Hippocampal formation (tissue), 2 donors: ENCODE measurements around the gene GDNF.

Experiments
- DNase-seq, 2 donors: peaks; one replicate each; lab custom pipeline; 2025; lab: John Stamatoyannopoulos, UW

The GDNF gene

GRCh38 chr5:37846786-37847310 is 7.0 kb upstream of the GDNF start:
- DNase-seq: no peak

DNA sequence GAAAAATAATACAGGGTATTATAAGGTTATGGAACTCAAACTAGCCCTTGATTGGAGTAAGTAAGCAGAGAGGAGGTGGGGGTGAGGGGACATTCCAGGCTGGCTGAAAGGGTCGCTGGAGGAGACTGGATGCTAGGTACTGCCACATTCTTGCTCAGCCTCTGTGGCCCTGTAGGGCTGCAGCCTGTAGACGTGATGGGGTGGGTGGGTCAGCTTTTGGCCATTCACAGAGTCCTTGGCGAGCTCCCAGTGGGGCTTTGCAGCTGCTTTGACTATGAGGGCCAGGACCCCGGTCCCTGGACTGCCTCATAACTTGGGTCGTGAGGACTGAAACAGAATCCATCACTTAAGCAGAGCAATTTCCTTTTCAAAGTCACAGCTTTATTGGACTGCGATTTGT is 4.2 kb upstream of the GDNF start:
- no peak for DNase-seq

DNA sequence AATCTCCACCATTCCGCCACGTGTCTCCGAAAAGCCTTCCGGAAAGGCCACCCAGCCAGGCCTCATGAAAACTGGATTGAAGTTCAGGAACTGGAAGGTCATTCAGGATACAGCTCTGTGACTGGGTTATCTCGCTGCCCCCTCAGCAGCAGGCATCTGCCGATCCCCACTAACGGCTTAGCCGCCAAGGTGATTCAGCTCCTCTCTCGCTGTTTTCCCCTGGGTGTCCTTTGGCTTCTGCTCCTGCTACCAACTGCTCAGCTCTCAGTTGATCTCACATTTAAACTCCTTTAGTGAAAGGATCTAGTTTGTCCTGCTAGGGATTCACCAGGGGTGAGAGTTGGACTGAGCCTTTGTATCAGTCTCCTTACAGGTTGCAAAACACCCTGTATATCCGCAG is 2.2 kb upstream of the GDNF start:
- no peak for DNase-seq

DNA sequence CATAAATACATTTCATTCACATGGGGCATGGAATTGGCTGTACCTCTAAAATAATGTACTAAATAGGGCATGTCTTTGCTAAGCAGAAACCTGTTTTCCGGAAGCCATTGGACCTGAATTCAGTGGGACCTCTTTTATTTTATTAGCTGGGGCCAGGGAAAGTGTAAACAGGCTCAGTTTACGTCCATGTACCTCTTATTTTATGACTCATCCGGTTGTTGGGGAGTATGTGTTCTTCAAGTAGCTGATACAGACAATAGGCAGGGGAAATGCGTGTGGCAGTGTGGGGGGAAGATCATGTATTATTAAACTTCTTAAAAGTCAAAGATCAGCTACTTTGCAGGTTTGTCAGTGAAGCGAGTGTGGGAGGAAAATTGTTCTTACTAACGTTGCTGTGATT is 1.4 kb upstream of the GDNF start:
- no peak for DNase-seq

DNA sequence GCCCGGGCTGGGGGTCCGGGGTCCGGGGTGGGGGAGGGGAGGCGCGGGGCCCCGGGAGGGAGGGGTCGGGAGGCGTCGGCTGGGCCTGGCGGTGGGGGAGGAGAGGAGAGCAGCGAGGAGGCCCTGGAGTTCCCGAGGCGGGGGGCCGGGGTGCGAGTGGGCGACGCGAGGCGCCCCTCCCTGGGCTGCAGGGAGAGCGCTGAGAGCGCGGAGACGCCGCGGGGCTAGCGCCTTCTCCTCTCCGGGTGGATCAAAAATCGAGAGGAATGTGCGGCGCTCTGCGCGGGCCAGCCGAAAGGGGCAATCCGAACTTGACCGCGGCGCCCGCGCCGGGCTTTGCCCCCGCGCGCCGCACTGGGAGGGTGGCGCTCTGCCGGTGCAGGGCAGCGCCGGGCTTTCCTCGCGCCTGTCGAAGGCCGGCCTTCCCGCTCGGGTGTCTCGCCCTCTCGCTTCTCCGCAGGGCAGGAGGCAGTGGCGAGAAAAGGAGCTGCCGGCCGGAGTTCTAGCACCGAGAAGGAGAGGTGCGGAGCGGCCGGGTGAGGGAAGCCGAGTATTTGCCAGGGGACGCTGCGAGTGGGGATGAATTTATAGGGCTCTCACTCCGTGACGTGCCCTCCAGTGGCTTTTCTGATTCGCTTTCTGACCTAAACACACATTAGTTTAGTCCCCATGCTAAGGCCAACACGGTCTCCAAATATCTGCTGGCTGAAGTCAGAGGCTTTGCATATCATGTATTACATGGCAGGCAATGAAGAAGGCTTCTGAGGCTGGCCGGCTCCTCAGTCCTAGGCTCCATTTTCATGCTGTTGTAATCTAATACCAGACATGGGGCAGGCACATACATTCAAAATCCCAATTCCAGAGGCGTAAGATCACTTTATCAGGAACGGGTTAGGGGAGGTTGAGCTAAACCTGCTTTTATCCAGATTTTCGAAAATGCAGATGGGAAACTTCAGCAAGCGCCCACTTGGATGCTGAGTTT is 503 bp upstream of the GDNF start:
- DNase-seq: peak in 1 of 2 donors; percentile 47

DNA sequence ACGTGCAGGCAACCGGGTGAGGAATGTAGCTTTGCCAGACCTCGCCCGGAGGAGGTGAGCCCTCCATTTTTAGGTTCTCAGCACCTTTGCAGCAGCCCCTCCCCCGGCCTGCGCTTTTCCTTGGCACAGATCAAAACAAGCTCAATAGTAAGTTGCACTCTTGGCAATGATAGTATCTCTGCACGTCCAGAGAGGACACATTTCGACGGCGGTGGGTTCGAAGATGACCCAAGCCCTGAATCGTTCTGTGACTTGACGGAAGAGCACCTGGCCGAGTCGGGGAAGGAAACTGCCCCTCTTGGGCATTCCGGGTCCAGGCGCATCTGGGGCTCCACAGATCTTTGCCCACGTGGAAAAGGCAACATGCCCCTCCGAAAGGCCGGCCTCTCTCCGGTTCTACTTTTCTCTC is 904 bp downstream of the GDNF start:
- no peak for DNase-seq

- DNase-seq: peak; percentile 43 to 45
These were observed 1.5 kb downstream of the GDNF start for GRCh38 chr5:37838152-37838932.

GRCh38 chr5:37837414-37838032 is 2.3 kb downstream of the GDNF start:
- DNase-seq: peak; percentile 66 to 69

DNA sequence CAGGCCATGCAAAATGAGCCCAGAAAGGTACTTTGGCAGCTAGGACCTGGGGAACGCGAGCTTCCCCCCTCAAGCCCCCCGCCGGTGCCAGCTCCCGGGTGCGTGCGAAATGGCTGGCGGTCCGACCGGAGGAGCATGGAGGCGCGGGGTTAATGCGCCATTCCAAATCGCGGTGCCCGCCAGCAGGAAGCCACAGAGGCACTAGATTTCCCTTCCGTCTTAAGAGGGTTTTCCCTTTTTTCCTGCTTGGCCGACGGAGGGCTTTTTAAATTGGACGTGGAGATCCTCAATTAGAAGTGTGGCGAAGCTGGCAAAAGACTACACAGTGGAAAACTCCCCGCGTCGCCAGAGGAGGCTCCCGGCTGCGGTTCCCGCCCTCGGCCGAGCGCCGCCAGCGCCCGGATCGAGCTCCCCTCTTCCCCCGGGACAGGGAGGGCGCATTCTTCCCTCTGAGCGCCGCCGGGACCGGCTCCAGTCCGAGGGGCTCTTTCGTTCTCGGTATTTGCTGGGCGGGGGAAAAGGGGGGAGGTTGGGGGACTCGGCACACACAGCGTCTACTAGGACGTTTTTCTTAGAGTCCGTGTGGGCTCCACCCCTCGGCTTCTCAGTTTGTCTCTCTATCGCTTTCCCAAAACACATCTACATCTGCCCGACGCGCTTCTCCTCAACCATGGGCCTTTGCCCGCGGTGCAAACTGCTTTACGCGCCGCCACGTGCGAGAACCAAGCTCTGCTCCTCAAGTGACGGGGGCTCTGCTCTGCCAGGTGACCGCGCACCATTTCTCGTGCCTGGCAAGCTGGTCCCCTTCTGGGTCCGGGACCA is 3.0 kb downstream of the GDNF start:
- peak; percentile 13 to 26 for DNase-seq

GRCh38 chr5:37836235-37836591 is 3.6 kb downstream of the GDNF start:
- no peak for DNase-seq

- no peak for DNase-seq
These were observed 4.4 kb downstream of the GDNF start for GRCh38 chr5:37835380-37835973.

DNA sequence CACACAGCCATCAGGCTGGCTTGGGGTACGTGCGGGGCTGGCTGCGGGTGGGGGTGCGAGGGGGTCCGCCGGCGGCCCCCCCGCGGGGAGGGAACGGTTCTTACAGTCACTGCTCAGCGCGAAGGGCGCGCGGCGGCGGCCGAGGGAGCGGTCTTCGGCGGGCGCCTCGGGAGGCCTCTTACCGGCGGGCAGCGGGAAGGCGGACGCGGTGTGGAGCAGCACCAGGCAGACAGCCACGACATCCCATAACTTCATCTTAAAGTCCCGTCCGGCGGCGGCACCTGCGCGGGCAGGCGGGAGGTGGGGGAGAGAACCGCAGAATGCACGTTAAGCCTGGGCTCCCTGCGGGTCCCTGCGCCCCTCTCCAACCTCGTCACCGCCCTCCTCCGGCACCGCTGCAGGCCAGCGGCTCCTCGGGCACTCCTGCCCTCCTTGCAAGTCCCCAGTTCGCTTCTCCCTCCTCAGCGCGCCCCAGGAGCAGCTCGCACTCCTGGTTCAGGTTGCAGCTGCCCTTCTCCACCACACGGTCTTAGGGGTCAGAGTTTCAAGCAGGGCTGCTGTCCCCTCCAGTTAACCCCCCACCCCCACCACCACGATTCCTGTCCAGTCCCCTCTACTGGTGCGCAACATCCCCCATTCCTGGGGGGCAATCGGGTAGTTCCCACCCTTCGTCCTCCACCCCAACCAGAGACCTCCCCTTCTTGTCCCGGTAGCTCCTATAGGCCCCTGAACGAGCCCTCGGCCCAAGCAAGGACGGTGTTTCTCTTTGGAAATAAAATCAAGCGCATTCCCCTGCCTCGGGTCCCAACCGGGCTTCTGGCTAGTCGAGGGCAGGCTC is 5.1 kb downstream of the GDNF start:
- no peak for DNase-seq

DNA sequence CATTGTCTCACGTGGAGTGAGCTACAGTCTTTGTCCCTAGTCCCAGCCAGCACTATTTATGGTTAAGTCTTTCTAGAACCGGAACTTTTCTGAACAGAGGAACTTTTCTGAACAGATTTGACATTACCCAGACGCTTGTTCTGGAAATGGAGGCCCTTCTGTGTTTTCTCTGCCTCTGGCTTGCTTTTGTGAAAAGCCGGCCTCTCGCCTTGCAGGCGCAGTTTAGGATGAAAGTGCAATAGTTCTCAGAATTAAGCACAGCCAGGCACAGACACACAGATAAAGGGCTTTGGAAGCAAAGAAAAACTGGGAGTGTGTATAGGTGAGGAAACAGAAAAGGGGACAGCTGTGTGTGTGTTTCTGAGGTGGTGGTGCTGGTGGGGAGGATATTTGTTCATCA is 5.9 kb downstream of the GDNF start:
- no peak for DNase-seq

GRCh38 chr5:37831821-37832534 is 7.9 kb downstream of the GDNF start:
- DNase-seq: no peak

- DNase-seq: no peak
These were observed 9.5 kb downstream of the GDNF start for GRCh38 chr5:37830348-37830747.

GRCh38 chr5:37825334-37825915 is 14.4 kb downstream of the GDNF start:
- no peak for DNase-seq

DNA sequence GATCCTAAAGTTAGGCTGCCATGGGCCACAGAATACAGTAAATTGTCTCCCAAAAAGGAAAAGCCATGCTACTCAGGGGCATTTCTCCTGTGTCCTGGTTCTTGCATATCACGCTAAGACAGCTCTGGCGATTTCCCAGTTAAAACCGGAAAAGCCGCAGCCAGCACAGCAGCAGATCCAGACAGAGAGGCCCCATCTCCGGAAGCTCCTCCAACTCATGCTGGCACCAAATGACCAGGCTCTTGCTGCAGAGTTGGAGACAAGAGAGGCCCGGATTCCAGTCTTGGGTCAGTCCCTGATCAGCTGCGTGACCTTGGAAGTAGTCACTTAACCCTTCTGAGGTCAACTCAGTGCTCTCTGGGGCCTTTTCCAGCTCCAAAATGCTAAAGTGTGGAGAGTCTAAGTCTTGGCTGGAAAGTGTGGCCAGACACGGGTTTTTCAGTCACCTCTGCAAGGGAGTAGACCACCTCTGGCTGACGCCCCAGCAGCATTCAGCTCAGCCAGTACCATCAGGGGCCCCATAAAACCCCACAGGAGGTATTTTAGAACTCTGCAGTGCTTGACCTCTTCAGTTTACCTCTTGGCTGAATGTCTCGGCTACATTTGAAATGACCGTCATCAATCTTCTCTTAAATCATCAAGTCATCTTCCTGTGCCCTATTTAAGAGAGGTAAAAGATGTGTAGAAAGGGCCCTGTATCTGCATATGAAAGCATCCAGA is 16.2 kb downstream of the GDNF start:
- DNase-seq: no peak

- peak; percentile 50 to 72 for DNase-seq
These were observed 23.0 kb downstream of the GDNF start for GRCh38 chr5:37816883-37817282.
